BLaER1 (cell line): ENCODE results near the gene CASZ1.

Experiments
- H3K27ac ChIP-seq: shearing (Covaris generic); formaldehyde crosslinking; 2 replicates; pipeline ENCODE4 v1.8.1; 2022
- H3K27me3 ChIP-seq: shearing (Covaris generic); formaldehyde crosslinking; 2 replicates; pipeline ENCODE4 v1.8.1; 2022
- H3K36me3 ChIP-seq: shearing (Covaris generic); formaldehyde crosslinking; 2 replicates; pipeline ENCODE4 v1.8.1; 2022
- H3K4me1 ChIP-seq: shearing (Covaris generic); formaldehyde crosslinking; 2 replicates; pipeline ENCODE4 v1.8.1; 2022
- H3K4me2 ChIP-seq: shearing (Covaris generic); formaldehyde crosslinking; 2 replicates; pipeline ENCODE4 v1.8.1; 2022
- H3K4me3 ChIP-seq: shearing (Covaris generic); formaldehyde crosslinking; 2 replicates; pipeline ENCODE4 v1.8.1; 2022
- H3K9ac ChIP-seq: shearing (Covaris generic); formaldehyde crosslinking; 2 replicates; pipeline ENCODE4 v1.8.1; 2022
- H3K9me3 ChIP-seq: shearing (Covaris generic); formaldehyde crosslinking; 2 replicates; pipeline ENCODE4 v1.8.1; 2022
- H4K20me1 ChIP-seq: shearing (Covaris generic); formaldehyde crosslinking; 2 replicates; pipeline ENCODE4 v1.8.1; 2022
- Cebpa-rat ChIP-seq: shearing (Covaris generic); IDR thresholded peaks from 2 replicates; pipeline ENCODE4 v1.8.1; 2022

The CASZ1 gene

GRCh38 chr1:10617318-10617717 is 179.1 kb downstream of the CASZ1 start:
- Histone ChIP-seq H3K4me2 (no peak overlapping the region), H3K9ac (no peak overlapping the region), H3K36me3 (peaks cover 46% of the 10 kb centered on the region; the same call in 1 of the 2 replicates), H3K4me1 (0 out of 2 replicates have a peak, but pooled peaks cover 3% of the 10 kb centered on the region), H3K27me3 (no peaks in the 10 kb centered on the region), H3K4me3 (no peak overlapping the region), H3K9me3 (no peaks in the 10 kb centered on the region), H4K20me1 (peaks cover 35% of the 10 kb centered on the region), H3K27ac (no peak overlapping the region)
- TF ChIP-seq Cebpa-rat: no peak

- no peaks in the 10 kb centered on the region for H3K9me3 ChIP-seq
- H3K27ac ChIP-seq: no peak overlapping the region
- H3K9ac ChIP-seq: no peak overlapping the region
- peaks cover 42% of the 10 kb centered on the region; the same call in 1 of the 2 replicates for H3K36me3 ChIP-seq
- no peak for TF ChIP-seq Cebpa-rat
- H4K20me1 ChIP-seq: peaks cover 35% of the 10 kb centered on the region
- no peak overlapping the region for H3K4me3 ChIP-seq
- H3K27me3 ChIP-seq: no peaks in the 10 kb centered on the region
- no peaks in the 10 kb centered on the region for H3K4me1 ChIP-seq
- H3K4me2 ChIP-seq: no peak overlapping the region
These were observed 179.8 kb downstream of the CASZ1 start for GRCh38 chr1:10616696-10617095.

DNA sequence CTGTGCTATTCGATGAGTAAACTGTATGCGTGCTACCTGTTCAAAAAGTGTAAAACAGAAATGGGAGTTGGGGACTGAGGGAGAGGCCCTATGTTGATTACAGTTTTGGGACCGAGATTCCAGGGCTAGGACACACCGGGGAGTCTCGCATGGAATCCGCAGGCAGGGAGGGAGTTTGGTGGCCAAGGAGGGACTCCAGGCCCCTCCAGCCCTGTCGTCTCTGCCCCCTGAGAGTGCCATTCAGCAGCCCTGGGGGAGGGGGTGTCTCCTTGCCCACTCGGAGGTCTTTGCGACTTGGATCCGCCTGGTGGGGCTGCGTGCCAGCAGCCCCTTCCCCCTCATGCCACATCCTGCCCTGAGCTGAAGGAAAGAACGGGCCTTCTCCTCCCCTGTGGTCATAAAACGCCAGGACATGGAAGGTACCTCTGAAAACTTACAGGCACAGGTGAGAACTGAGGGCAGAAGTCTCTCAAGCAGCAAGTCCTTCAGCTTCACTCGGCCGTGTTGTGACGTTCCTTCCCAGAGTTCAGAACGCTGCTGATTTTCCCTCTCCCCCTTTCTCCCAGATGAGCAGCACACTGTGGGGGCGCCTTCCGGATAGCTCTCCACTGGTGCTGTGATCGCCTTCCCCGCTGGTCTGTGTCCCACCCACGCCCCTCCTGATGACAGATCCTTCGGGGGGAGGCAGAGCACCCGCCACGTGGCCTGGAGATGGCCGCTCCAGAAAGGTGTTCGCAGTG is 180.3 kb downstream of the CASZ1 start:
- no peaks in the 10 kb centered on the region for H3K4me1 ChIP-seq
- no peak for TF ChIP-seq Cebpa-rat
- peaks cover 40% of the 10 kb centered on the region; the same call in 1 of the 2 replicates for H3K36me3 ChIP-seq
- H4K20me1 ChIP-seq: peaks cover 35% of the 10 kb centered on the region
- H3K27ac ChIP-seq: no peak overlapping the region
- no peaks in the 10 kb centered on the region for H3K9me3 ChIP-seq
- no peaks in the 10 kb centered on the region for H3K27me3 ChIP-seq
- H3K9ac ChIP-seq: no peak overlapping the region
- H3K4me3 ChIP-seq: no peak overlapping the region
- H3K4me2 ChIP-seq: no peak overlapping the region

- H4K20me1 ChIP-seq: peaks cover 35% of the 10 kb centered on the region
These were observed 181.1 kb downstream of the CASZ1 start for GRCh38 chr1:10615332-10615731.

DNA sequence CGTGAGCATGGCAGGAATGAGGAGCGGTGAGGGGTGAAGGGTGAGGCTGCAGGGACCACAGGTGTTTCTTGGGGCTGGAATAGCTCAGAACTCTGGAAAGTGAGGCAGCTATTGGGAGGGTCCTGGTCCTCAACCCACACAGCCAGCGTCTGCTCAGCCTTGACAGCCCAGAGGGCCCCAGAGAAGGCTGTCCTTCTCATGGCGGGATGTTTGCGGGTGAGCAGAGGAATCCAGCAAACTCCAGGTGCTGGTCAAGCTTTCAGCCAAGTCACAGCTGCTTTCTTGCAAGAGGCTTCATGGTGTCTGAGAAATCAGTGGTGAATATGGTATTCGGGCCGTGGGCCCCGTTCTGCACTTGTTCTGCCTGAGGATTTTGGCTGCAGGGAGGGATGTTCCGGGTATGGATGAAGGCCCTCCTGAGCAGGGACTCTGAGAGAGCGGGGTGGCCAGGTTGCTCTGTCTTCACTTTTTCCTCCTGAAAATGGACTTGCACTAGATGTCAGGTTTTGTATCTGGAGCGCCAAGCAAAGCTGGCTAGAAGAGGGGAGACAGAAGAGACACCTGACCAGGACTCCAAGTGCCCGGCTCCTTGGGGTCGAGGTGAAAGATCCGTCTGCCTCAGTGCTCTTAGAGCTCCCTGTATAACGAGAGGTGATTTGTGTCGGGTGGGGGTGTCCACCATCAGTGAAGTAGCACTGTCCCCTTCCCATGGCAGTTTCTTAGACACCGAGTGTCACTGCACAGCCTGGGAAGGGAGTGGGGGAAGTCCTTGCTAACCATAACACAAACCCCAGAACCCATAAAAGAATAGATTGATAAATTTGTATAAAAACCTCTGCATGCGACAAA is 181.8 kb downstream of the CASZ1 start:
- H4K20me1 ChIP-seq: peaks cover 35% of the 10 kb centered on the region
- no peak for TF ChIP-seq Cebpa-rat
- no peaks in the 10 kb centered on the region for H3K27me3 ChIP-seq
- H3K4me1 ChIP-seq: no peaks in the 10 kb centered on the region
- no peak overlapping the region for H3K4me2 ChIP-seq
- no peak overlapping the region for H3K27ac ChIP-seq
- no peaks in the 10 kb centered on the region for H3K9me3 ChIP-seq
- no peak overlapping the region for H3K4me3 ChIP-seq
- H3K9ac ChIP-seq: no peak overlapping the region
- peaks cover 35% of the 10 kb centered on the region; the same call in 1 of the 2 replicates for H3K36me3 ChIP-seq

More at GRCh38 chr1:10615332-10615731, 181.1 kb downstream of the CASZ1 start:
- no peak for TF ChIP-seq Cebpa-rat
- no peaks in the 10 kb centered on the region for H3K4me1 ChIP-seq
- H3K4me2 ChIP-seq: no peak overlapping the region
- peaks cover 40% of the 10 kb centered on the region; the same call in 1 of the 2 replicates for H3K36me3 ChIP-seq
- no peak overlapping the region for H3K4me3 ChIP-seq
- no peak overlapping the region for H3K9ac ChIP-seq
- H3K9me3 ChIP-seq: no peaks in the 10 kb centered on the region
- H3K27ac ChIP-seq: no peak overlapping the region
- H3K27me3 ChIP-seq: no peaks in the 10 kb centered on the region

DNA sequence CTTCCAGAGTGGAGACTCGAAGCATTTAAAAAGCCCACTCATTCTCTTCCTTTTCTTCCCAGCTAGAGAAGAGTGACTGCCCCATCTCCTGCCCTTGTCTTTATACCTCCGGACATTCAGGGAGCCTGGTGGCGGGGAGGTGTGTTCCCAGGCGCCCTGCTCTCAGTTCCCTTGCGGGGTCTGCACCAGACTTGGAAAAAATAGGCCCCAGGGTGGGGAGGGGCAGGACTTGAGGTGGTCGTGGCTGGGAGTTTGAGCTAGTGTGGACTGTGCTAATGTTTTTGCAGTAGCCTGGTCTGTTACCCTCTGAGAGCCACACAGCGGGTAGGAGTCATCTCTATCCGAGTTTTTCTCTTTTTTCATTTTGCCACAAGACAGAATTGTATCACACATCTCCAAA is 182.6 kb downstream of the CASZ1 start:
- H3K4me1 ChIP-seq: no peaks in the 10 kb centered on the region
- no peak overlapping the region for H3K27ac ChIP-seq
- H3K9me3 ChIP-seq: no peaks in the 10 kb centered on the region
- H3K4me3 ChIP-seq: no peak overlapping the region
- H3K4me2 ChIP-seq: no peak overlapping the region
- H4K20me1 ChIP-seq: peaks cover 35% of the 10 kb centered on the region
- peaks cover 32% of the 10 kb centered on the region; the same call in 1 of the 2 replicates for H3K36me3 ChIP-seq
- H3K9ac ChIP-seq: no peak overlapping the region
- H3K27me3 ChIP-seq: no peaks in the 10 kb centered on the region
- no peak for TF ChIP-seq Cebpa-rat

GRCh38 chr1:10613340-10613739 is 183.1 kb downstream of the CASZ1 start:
- Histone ChIP-seq H3K9ac (no peak overlapping the region), H3K27ac (no peak overlapping the region), H3K27me3 (no peaks in the 10 kb centered on the region), H3K9me3 (no peaks in the 10 kb centered on the region), H3K4me1 (no peaks in the 10 kb centered on the region), H3K4me2 (no peak overlapping the region), H4K20me1 (peaks cover 35% of the 10 kb centered on the region), H3K4me3 (no peak overlapping the region), H3K36me3 (peaks cover 27% of the 10 kb centered on the region; the same call in 1 of the 2 replicates)
- no peak for TF ChIP-seq Cebpa-rat

- Histone ChIP-seq H3K9ac (no peak overlapping the region), H3K27ac (no peak overlapping the region), H3K4me2 (no peak overlapping the region), H3K36me3 (peaks cover 27% of the 10 kb centered on the region; the same call in 1 of the 2 replicates), H3K4me1 (no peaks in the 10 kb centered on the region), H4K20me1 (peaks cover 35% of the 10 kb centered on the region), H3K9me3 (no peaks in the 10 kb centered on the region), H3K4me3 (no peak overlapping the region), H3K27me3 (no peaks in the 10 kb centered on the region)
- no peak for TF ChIP-seq Cebpa-rat
These were observed 183.8 kb downstream of the CASZ1 start for GRCh38 chr1:10612436-10613160.

DNA sequence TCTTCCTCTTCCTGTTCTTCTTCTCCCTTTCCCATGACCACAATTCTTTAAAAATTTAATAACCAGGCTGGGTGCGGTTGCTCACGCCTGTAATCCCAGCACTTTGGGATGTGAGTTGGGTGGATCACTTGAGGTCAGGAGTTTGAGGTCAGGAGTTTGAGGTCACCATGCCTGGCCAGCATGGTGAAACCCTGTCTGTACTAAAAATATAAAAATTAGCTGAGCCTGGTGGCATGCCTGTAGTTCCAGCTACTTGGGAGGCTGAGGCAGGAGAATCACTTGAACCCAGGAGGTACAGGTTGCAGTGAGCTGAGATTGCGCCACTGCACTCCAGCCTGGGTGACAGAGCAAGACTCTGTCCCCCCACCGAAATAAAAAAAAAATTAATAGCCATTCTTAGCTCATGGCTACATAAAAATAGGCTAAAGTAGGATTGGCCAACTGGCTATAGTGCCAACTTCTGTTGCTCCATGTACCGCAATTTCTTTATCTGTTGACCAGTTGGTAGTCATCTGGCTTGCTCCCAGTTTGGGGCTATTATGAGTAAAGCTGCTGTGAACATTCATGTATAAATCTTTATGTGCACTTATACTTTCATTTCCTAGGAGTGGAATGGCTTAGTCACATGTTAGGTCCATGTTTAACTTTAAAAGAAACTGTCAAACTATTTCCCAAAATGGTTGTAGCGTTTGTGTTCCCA is 185.4 kb downstream of the CASZ1 start:
- no peak overlapping the region for H3K27ac ChIP-seq
- no peaks in the 10 kb centered on the region for H3K27me3 ChIP-seq
- no peak overlapping the region for H3K9ac ChIP-seq
- H3K4me1 ChIP-seq: no peaks in the 10 kb centered on the region
- H3K9me3 ChIP-seq: no peaks in the 10 kb centered on the region
- H3K36me3 ChIP-seq: peaks cover 32% of the 10 kb centered on the region; the same call in 1 of the 2 replicates
- H4K20me1 ChIP-seq: peaks cover 33% of the 10 kb centered on the region
- no peak overlapping the region for H3K4me2 ChIP-seq
- TF ChIP-seq Cebpa-rat: no peak
- H3K4me3 ChIP-seq: no peak overlapping the region
